ENCODE results near the gene SMIM33.

- TF ChIP-seq POLR2AphosphoS5 (IDR thresholded peaks at IDR 0.05; ENCODE audit: low read depth, low read length), result no peak
- TF ChIP-seq, protein P1, sequence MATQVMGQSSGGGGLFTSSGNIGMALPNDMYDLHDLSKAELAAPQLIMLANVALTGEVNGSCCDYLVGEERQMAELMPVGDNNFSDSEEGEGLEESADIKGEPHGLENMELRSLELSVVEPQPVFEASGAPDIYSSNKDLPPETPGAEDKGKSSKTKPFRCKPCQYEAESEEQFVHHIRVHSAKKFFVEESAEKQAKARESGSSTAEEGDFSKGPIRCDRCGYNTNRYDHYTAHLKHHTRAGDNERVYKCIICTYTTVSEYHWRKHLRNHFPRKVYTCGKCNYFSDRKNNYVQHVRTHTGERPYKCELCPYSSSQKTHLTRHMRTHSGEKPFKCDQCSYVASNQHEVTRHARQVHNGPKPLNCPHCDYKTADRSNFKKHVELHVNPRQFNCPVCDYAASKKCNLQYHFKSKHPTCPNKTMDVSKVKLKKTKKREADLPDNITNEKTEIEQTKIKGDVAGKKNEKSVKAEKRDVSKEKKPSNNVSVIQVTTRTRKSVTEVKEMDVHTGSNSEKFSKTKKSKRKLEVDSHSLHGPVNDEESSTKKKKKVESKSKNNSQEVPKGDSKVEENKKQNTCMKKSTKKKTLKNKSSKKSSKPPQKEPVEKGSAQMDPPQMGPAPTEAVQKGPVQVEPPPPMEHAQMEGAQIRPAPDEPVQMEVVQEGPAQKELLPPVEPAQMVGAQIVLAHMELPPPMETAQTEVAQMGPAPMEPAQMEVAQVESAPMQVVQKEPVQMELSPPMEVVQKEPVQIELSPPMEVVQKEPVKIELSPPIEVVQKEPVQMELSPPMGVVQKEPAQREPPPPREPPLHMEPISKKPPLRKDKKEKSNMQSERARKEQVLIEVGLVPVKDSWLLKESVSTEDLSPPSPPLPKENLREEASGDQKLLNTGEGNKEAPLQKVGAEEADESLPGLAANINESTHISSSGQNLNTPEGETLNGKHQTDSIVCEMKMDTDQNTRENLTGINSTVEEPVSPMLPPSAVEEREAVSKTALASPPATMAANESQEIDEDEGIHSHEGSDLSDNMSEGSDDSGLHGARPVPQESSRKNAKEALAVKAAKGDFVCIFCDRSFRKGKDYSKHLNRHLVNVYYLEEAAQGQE (IDR thresholded peaks at IDR 0.05; ENCODE audit: insufficient read depth in 1 of 2, low read depth in 2 of 2, low read length in 2 of 2), result no peak
These were observed 10.3 kb upstream of the SMIM33 start for GRCh38 chr5:139460455-139460854.
